Tibial artery (tissue), 4 donors: Measurements from ENCODE around the gene SSNA1.

Experiments used
- DNase-seq, 2 donors: peaks; one replicate each; pipeline ENCODE4 v3.0.0-alpha.2; 2019
- H3K27ac ChIP-seq, 2 donors: fragments of 200-600 bp; sonication (generic) in 1 of 2; 1 replicate in 1 of 2; 2 replicates in 1 of 2; pipeline ENCODE4 v1.5.1; 2018 to 2019; ENCODE audit warnings: mild to moderate bottlenecking in 1 of 2
- H3K27me3 ChIP-seq, 2 donors: fragments of 200-600 bp; sonication (generic) in 1 of 2; one replicate each; pipeline versions ENCODE4 v1.5.1 to v1.6.0; 2016 to 2019
- H3K36me3 ChIP-seq, 3 donors: fragments of 200-600 bp; sonication (generic) in 2 of 3; one replicate each; pipeline ENCODE4 v1.5.1; 2016 to 2019; ENCODE audit warnings: mild to moderate bottlenecking in 2 of 3
- H3K4me1 ChIP-seq, 4 donors: fragments of 200-600 bp; sonication (generic) in 2 of 4; 1 replicate in 3 of 4; 2 replicates in 1 of 4; pipeline ENCODE4 v1.5.1; 2016 to 2019
- H3K4me3 ChIP-seq, 2 donors: fragments of 200-600 bp; sonication (generic) in 1 of 2; 1 replicate in 1 of 2; 2 replicates in 1 of 2; pipeline ENCODE4 v1.5.1; 2018 to 2019; ENCODE audit warnings: mild to moderate bottlenecking in 2 of 2
- H3K9me3 ChIP-seq, 3 donors: fragments of 200-600 bp; sonication (generic) in 1 of 3; one replicate each; pipeline ENCODE4 v1.5.1; 2016 to 2019
- intact Hi-C: fragments of 100-400 bp; cut with DNase I; formaldehyde crosslinking; loops from one replicate; pipeline ENCODE4 v1.15.0; 2023; ENCODE audit warnings: low total_unique reads
- TF ChIP-seq, protein P1 (sequence below), 2 experiments: fragments of 200-600 bp in 1 of 2; fragments of 450-650 bp in 1 of 2; IDR thresholded peaks; one replicate each; pipeline ENCODE4 v1.5.1; 2017 to 2019; ENCODE audit warnings: antibody characterized with exemption in 2 of 2, mild to moderate bottlenecking in 1 of 2, moderate library complexity in 1 of 2

SSNA1 gene

GRCh38 chr9:137186385-137186784 is 2.1 kb upstream of the SSNA1 start:
- H3K4me1 ChIP-seq: peaks cover 16 to 51% (median 40%) of the 10 kb centered on the region in 4 donors
- no peak overlapping the region for H3K27ac ChIP-seq
- H3K36me3 ChIP-seq: peaks cover 50 to 72% (median 67%) of the 10 kb centered on the region in 3 donors
- H3K9me3 ChIP-seq: no peaks in the 10 kb centered on the region
- no peak for DNase-seq
- TF ChIP-seq, protein P1, sequence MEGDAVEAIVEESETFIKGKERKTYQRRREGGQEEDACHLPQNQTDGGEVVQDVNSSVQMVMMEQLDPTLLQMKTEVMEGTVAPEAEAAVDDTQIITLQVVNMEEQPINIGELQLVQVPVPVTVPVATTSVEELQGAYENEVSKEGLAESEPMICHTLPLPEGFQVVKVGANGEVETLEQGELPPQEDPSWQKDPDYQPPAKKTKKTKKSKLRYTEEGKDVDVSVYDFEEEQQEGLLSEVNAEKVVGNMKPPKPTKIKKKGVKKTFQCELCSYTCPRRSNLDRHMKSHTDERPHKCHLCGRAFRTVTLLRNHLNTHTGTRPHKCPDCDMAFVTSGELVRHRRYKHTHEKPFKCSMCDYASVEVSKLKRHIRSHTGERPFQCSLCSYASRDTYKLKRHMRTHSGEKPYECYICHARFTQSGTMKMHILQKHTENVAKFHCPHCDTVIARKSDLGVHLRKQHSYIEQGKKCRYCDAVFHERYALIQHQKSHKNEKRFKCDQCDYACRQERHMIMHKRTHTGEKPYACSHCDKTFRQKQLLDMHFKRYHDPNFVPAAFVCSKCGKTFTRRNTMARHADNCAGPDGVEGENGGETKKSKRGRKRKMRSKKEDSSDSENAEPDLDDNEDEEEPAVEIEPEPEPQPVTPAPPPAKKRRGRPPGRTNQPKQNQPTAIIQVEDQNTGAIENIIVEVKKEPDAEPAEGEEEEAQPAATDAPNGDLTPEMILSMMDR (IDR thresholded peaks at IDR 0.05): no peak
- H3K4me3 ChIP-seq: peak overlapping the region in 1 of 2 donors; percentile 91
- H3K27me3 ChIP-seq: no peaks in the 10 kb centered on the region
- intact Hi-C loops: loop anchor here (5.0 kb wide), 1 partner anchor 36 kb away; the partner anchor contains the start of gene RNF208

- H3K27ac ChIP-seq: no peak overlapping the region
- H3K4me1 ChIP-seq: peaks cover 16 to 51% (median 40%) of the 10 kb centered on the region in 4 donors
- H3K36me3 ChIP-seq: peaks cover 42 to 72% (median 62%) of the 10 kb centered on the region in 3 donors
- TF ChIP-seq, protein P1 (IDR thresholded peaks at IDR 0.05): no peak
- H3K9me3 ChIP-seq: no peaks in the 10 kb centered on the region
- no peak for DNase-seq
- intact Hi-C loops: loop anchor here (5.0 kb wide), 1 partner anchor 35 kb away; the partner anchor contains the start of gene RNF208
- peak overlapping the region; percentile 86 to 91 for H3K4me3 ChIP-seq
- H3K27me3 ChIP-seq: no peaks in the 10 kb centered on the region
Measured at GRCh38 chr9:137187386-137187785, 1.1 kb upstream of the SSNA1 start.

DNA sequence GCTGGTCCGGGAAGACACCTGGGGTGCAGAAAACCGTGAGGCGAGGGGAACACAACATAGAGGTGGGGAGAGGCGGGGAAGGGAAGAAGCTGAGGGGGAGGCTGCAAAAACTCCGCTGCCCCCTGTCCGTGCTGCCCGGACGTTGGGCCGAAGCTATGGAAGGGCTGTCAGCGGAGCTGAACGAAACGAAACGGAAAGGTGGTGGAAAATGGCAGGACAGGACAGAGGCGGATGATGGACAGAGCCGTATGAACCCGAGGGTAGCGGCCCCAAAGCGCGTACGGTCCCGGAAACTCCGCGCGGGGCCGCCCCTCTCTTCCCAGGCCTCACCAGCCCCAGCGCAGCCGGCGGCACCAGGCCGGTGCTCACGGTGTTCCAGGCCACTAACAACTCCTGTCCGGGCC is 388 bp upstream of the SSNA1 start:
- TF ChIP-seq, protein P1 (IDR thresholded peaks at IDR 0.05): no peak
- peaks cover 16 to 51% (median 40%) of the 10 kb centered on the region in 4 donors for H3K4me1 ChIP-seq
- intact Hi-C loops: loop anchor here (5.0 kb wide), 1 partner anchor 34 kb away; the partner anchor contains the start of gene RNF208
- H3K27ac ChIP-seq: peak overlapping the region; percentile 84 to 90
- no peak for DNase-seq
- H3K9me3 ChIP-seq: no peaks in the 10 kb centered on the region
- peaks cover 35 to 67% (median 55%) of the 10 kb centered on the region in 3 donors for H3K36me3 ChIP-seq
- peak overlapping the region; percentile 86 to 91 for H3K4me3 ChIP-seq
- H3K27me3 ChIP-seq: no peaks in the 10 kb centered on the region

- Histone ChIP-seq H3K4me3 (peak overlapping the region; percentile 86 to 91), H3K4me1 (peaks cover 16 to 61% (median 40%) of the 10 kb centered on the region in 4 donors), H3K27ac (peak overlapping the region; percentile 84 to 90), H3K36me3 (peaks cover 20 to 52% (median 40%) of the 10 kb centered on the region in 3 donors), H3K9me3 (no peaks in the 10 kb centered on the region), H3K27me3 (no peaks in the 10 kb centered on the region)
- no peak for DNase-seq
- intact Hi-C loops: loop anchor here (5.0 kb wide), 1 partner anchor 33 kb away; the partner anchor contains the start of gene RNF208
- TF ChIP-seq, protein P1 (IDR thresholded peaks at IDR 0.05): no peak
Measured at GRCh38 chr9:137189297-137190295, 1.1 kb downstream of the SSNA1 start.

GRCh38 chr9:137190315-137190856 is 1.9 kb downstream of the SSNA1 start:
- Histone ChIP-seq H3K36me3 (peaks cover 12 to 44% (median 32%) of the 10 kb centered on the region in 3 donors), H3K4me3 (no peak overlapping the region), H3K27me3 (no peaks in the 10 kb centered on the region), H3K27ac (peak overlapping the region in 1 of 2 donors; percentile 84), H3K9me3 (no peaks in the 10 kb centered on the region), H3K4me1 (peaks cover 16 to 63% (median 39%) of the 10 kb centered on the region in 4 donors)
- intact Hi-C loops: no loop called here
- TF ChIP-seq, protein P1 (IDR thresholded peaks at IDR 0.05): no peak
- DNase-seq: no peak
